Subcutaneous abdominal adipose tissue (tissue), 5 donors: Measurements from ENCODE around the gene DNAAF2.
"Not testable (repeated sequence)": the region's sequence is repeated elsewhere in the genome, so short reads cannot be mapped to it uniquely, and the experiment has no call there.

ENCODE experiments used
- H3K27ac ChIP-seq: one replicate; pipeline ENCODE4 v1.7.0; 2013; ENCODE audit warnings: low read depth, mild to moderate bottlenecking, inconsistent platforms, low read length, moderate library complexity
- H3K27me3 ChIP-seq, 5 donors: one replicate each; pipeline ENCODE4 v1.7.0; 2013; ENCODE audit warnings: low read length in 5 of 5, inconsistent platforms in 1 of 5; ENCODE audit not compliant: control insufficient read depth in 5 of 5, insufficient read depth in 4 of 5
- H3K36me3 ChIP-seq, 5 donors: one replicate each; pipeline ENCODE4 v1.7.0; 2013; ENCODE audit warnings: low read length in 5 of 5; ENCODE audit not compliant: control insufficient read depth in 5 of 5, insufficient read depth in 5 of 5
- H3K4me1 ChIP-seq, 5 donors: one replicate each; pipeline ENCODE4 v1.7.0; 2013; ENCODE audit warnings: low read length in 5 of 5, mild to moderate bottlenecking in 3 of 5, moderate library complexity in 1 of 5; ENCODE audit not compliant: control insufficient read depth in 5 of 5, insufficient read depth in 5 of 5
- H3K4me3 ChIP-seq, 5 donors: one replicate each; pipeline ENCODE4 v1.7.0; 2013; ENCODE audit warnings: low read length in 5 of 5, low read depth in 1 of 5
- H3K9ac ChIP-seq, 5 donors: one replicate each; pipeline ENCODE4 v1.7.0; 2013; ENCODE audit warnings: low read length in 5 of 5, mild to moderate bottlenecking in 4 of 5, moderate library complexity in 3 of 5
- H3K9me3 ChIP-seq, 5 donors: one replicate each; pipeline ENCODE4 v1.7.0; 2013; ENCODE audit warnings: low read length in 5 of 5; ENCODE audit not compliant: control insufficient read depth in 5 of 5
- donor health status: healthy.
- donor health status: healthy.
- donor health status: healthy.
- donor health status: healthy.
- donor health status: healthy.

Gene DNAAF2

GRCh38 chr14:49634547-49635334, at the start of gene DNAAF2:
Gene DNAAF2 (minus strand): TSS chr14:49635244. CDS start chr14:49635149, 95 bp downstream.
- Histone ChIP-seq H3K4me1 (peaks cover 0 to 42% (median 31%) of the 10 kb centered on the region in 5 donors), H3K9me3 (no peaks in the 10 kb centered on the region), H3K9ac (peak within 1 kb of the TSS; percentile 56 to 93 (median 90)), H3K27me3 (no peaks in the 10 kb centered on the region), H3K27ac (peak within 1 kb of the TSS; percentile 89), H3K36me3 (peaks cover 0 to 9% (median 3%) of the 10 kb centered on the region in 5 donors), H3K4me3 (peak within 1 kb of the TSS; percentile 60 to 98 (median 91))

DNA sequence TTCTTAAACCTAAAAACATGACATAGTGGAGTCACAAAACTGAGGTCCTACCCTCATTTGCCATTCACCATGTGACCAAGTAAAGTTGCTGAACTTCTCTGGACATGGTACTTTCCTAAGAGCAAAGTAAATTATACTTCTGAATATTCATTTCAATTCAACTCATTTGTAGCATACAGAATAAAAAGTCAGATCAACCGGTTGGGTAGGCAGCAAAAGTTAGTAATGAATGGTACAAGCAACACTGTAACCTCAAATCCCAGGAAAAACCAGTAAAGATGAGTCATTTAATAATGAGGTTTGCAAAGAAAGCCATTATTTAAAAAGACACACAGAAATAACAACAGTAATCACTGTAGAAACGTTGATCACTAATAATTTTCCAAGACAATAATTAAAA, 44.2 kb upstream of the DNAAF2 start:
- Histone ChIP-seq H3K36me3 (peaks cover 0 to 2% (median 0%) of the 10 kb centered on the region in 5 donors), H3K9me3 (no peaks in the 10 kb centered on the region), H3K4me1 (no peaks in the 10 kb centered on the region), H3K27ac (no peak overlapping the region), H3K27me3 (no peaks in the 10 kb centered on the region), H3K4me3 (no peak overlapping the region), H3K9ac (peak overlapping the region in 1 of 5 donors; percentile 20)

DNA sequence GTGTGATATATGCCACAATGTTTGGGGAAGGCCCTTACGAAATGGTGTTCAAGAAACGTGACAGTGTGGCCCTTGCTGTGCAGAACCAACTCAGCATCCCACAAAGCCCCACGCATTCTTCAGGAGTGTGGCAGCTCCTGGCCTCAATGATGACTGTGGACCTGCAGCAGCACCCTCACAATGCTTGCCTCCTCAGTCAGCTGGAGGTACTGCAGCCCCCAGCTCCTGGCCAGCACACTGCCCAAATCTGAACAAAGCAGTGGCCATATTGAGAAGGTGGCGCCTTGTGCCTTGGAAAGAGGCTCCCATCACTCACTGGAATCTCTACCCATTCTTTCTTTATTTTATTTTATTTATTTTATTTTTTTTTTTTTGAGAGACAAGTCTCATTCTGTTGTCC, 42.6 kb upstream of the DNAAF2 start:
- H3K4me3 ChIP-seq, result no peak overlapping the region
- H3K9ac ChIP-seq, result no peak overlapping the region
- H3K4me1 ChIP-seq, result no peaks in the 10 kb centered on the region
- H3K27ac ChIP-seq, result no peak overlapping the region
- H3K9me3 ChIP-seq, result no peaks in the 10 kb centered on the region
- H3K27me3 ChIP-seq, result no peaks in the 10 kb centered on the region
- H3K36me3 ChIP-seq, result peaks cover 0 to 2% (median 0%) of the 10 kb centered on the region in 5 donors

DNA sequence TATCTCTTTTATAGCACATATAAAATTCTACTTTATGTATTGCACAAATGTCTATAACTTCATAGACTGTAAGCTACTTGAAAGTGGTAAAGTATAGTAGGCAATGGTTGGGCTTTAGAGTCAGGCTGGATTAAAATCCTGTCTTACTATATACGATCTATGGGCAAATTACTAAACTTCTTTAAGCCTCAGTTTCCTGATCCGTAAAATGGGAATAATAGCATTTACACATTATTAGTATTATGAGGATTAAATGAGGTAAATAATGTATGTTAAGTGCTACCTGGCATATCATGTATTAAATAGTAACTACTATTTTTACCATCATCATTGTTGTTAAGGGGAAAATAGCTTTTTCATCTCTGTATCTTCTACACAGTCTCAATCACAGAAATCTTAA, 38.5 kb upstream of the DNAAF2 start:
- no peak overlapping the region for H3K9ac ChIP-seq
- no peak overlapping the region for H3K27ac ChIP-seq
- H3K4me1 ChIP-seq, result no peaks in the 10 kb centered on the region
- no peak overlapping the region for H3K4me3 ChIP-seq
- no peaks in the 10 kb centered on the region for H3K9me3 ChIP-seq
- H3K27me3 ChIP-seq, result no peaks in the 10 kb centered on the region
- H3K36me3 ChIP-seq, result peaks cover 0 to 2% (median 0%) of the 10 kb centered on the region in 5 donors

DNA sequence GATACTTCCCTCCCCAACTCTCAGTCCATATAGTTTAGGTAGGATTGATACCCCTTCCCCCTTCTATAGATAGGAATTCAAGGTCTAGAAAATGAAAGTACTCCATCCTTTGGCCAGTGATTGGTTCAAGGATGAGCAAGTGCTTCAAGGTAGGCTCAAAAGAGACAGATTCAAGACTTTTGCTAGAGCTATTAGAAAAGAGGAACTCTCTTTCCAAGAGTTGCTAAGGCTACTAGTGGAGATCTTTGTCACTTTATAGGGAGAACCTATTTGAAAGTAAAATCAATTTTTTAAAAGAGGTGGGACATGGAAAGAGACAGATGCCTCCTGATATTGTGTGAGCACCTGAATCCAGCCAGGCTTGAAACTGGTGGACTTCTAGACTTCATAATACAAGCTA, 35.4 kb upstream of the DNAAF2 start:
- no peaks in the 10 kb centered on the region for H3K36me3 ChIP-seq
- H3K9me3 ChIP-seq, result no peaks in the 10 kb centered on the region
- H3K27ac ChIP-seq, result no peak overlapping the region
- no peaks in the 10 kb centered on the region for H3K4me1 ChIP-seq
- no peak overlapping the region for H3K9ac ChIP-seq
- H3K27me3 ChIP-seq, result no peaks in the 10 kb centered on the region
- H3K4me3 ChIP-seq, result no peak overlapping the region

DNA sequence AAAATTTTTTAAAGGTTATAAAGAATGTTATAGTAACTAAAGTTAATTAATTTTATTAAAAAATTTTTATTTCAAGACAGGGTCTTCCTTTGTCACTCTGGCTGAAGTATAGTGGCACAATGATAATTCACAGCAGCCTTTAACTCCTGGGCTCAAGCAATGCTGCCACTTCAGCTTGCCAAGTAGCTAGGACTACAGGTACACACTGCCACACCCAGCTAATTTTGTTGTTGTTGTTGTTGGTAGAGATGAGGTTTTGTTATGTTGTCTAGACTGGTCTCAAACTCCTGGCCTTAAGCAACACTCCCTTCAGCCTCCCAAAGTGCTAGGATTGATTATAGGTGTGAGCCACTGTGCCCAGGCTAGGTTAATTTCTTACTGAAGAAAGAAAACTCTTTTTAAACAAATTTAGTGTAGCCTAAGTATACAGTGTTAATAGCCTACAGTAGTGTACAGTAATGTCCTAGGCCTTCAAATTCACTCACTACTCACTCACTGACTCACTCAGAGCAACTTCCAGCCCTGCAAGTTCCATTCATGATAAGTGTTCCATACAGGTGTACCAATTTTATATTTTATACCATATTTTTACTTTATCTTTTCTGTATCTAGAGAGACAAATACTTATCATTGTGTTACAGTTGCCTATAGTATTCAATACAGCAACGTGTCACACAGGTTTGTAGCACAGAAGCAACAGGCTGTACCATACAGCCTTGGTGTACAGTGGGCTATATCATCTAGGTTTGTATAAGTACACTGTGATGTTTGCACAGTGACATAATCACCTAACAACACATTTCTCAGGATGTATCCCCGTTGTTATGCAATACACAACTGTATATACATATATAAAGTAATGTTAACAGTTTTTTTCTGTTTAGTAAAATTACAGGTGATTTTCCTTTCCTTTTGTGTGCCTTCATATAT, 24.7 kb upstream of the DNAAF2 start:
- Histone ChIP-seq H3K4me3 (no peak overlapping the region), H3K9me3 (no peaks in the 10 kb centered on the region), H3K27ac (no peak overlapping the region), H3K4me1 (no peaks in the 10 kb centered on the region), H3K9ac (no peak overlapping the region), H3K36me3 (no peaks in the 10 kb centered on the region), H3K27me3 (no peaks in the 10 kb centered on the region)

DNA sequence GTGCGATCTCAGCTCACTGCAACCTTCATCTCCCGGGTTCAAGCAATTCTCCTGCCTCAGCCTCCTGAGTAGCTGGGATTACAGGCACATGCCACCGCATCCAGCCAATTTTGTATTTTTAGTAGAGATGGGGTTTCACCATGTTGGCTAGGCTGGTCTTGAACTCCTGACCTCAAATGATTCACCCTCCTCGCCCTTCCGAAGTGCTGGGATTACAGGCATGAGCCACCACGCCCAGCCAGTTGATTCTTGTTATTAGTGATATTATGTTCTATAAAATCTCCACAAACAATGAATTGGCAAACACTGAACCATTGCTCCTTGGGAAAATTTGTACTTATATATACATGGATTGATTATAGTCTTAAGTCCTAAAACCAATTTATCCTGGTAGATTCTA, 22.5 kb upstream of the DNAAF2 start:
- H3K4me3 ChIP-seq, H3K36me3 ChIP-seq, H3K27ac ChIP-seq, H3K9me3 ChIP-seq, H3K9ac ChIP-seq, H3K4me1 ChIP-seq, H3K27me3 ChIP-seq: not testable (repeated sequence)

GRCh38 chr14:49654511-49654910, 19.5 kb upstream of the DNAAF2 start:
- no peak overlapping the region for H3K9ac ChIP-seq
- no peaks in the 10 kb centered on the region for H3K9me3 ChIP-seq
- no peak overlapping the region for H3K4me3 ChIP-seq
- H3K27me3 ChIP-seq, result no peaks in the 10 kb centered on the region
- no peaks in the 10 kb centered on the region for H3K36me3 ChIP-seq
- no peak overlapping the region for H3K27ac ChIP-seq
- H3K4me1 ChIP-seq, result no peaks in the 10 kb centered on the region

DNA sequence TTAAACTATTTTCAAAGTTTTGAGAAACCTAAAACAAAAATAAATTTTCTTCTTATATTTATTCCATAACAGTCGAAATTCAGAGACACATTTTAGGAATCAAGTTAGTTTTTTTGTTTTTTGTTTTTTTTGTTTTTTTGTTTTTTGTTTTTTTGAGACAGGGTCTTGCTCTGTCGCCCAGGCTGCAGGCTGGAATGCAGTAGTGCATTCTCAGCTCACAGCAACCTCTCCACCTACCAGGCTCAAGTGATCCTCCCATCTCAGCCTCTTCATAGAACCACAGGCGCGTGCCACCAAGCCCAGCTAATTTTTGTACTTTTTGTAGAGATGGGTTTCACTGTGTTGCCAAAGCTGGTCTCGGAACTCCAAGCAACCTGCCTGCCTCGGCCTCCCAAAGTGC, 18.5 kb upstream of the DNAAF2 start:
- H3K9ac ChIP-seq, result no peak overlapping the region
- no peak overlapping the region for H3K4me3 ChIP-seq
- no peak overlapping the region for H3K27ac ChIP-seq
- H3K4me1 ChIP-seq, result no peaks in the 10 kb centered on the region
- no peaks in the 10 kb centered on the region for H3K36me3 ChIP-seq
- H3K27me3 ChIP-seq, result no peaks in the 10 kb centered on the region
- H3K9me3 ChIP-seq, result no peaks in the 10 kb centered on the region

- Histone ChIP-seq H3K27me3 (no peaks in the 10 kb centered on the region), H3K27ac (no peak overlapping the region), H3K4me1 (peaks cover 0 to 6% (median 0%) of the 10 kb centered on the region in 5 donors), H3K9ac (peak overlapping the region in 2 of 5 donors; percentile 22 to 35), H3K4me3 (no peak overlapping the region), H3K9me3 (no peaks in the 10 kb centered on the region), H3K36me3 (peaks cover 0 to 9% (median 3%) of the 10 kb centered on the region in 5 donors)
Observed at GRCh38 chr14:49642163-49642562, 7.1 kb upstream of the DNAAF2 start.
